Dermis blood vessel endothelial cell (primary cell): Measurements from ENCODE around the gene PGA3. TPM values are rescaled to one million over a fixed set of nuclear protein-coding genes. Genes with fewer than 3 reads are reported as not detected.
"Not testable (repeated sequence)": the region's sequence is repeated elsewhere in the genome, so short reads cannot be mapped to it uniquely, and the experiment has no call there.

Source experiments
- DNase-seq: peaks from one replicate; pipeline ENCODE4 v3.0.0; 2010
- total RNA-seq: library from RNA; depleted of rRNA; stranded (reverse); fragments of >200 nt; gene quantifications from 2 replicates; pipeline ENCODE4 v1.2.3, GENCODE V29; 2014

The PGA3 gene
- total RNA-seq, 1 donor from 2014 or later, result not detected

- no peak for DNase-seq
Observed at GRCh38 chr11:61171907-61172306, 31.4 kb upstream of the PGA3 start.

DNA sequence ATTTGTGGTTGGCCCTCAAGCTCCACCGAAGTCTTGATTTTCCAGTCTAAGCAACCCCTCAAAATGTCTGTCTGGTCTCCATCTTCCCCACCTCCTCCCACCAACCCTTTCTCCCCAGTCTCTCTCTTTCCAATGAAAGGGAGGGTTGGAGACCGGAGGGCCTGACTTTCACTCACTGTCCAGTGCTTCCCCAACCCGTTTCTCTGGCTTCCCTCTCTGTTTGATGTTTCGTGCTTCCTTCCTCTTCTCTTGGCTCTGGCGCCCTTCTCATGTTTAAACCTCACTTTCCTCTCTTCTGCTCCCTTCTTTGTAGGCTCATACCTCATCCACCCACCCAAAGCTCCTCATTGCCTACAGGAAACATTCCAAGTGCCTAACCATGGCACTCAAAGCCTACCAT lies 31.0 kb upstream of the PGA3 start:
- no peak for DNase-seq

- no peak for DNase-seq
Observed at GRCh38 chr11:61172888-61173287, 30.4 kb upstream of the PGA3 start.

GRCh38 chr11:61173456-61173855 lies 29.9 kb upstream of the PGA3 start:
- peak; percentile 50 for DNase-seq

DNA sequence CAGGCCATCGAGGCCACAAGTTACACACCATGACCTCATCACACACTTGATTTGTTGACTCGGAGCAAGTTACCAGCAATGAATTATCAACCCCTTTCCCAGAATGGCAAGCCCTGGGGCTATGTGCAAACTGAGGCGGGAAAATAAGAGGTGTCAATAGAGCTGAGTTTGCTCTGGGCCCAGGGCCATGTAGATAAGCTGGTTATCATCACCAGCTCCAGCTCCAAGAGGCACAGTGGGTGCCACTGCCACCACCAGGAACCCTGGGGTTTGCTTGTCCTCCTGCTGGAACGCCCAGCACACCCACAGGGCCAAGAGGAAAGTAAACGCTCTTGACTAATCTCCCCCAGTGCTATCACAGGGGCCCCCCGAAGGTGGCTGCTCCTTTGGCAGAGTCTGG lies 29.0 kb upstream of the PGA3 start:
- no peak for DNase-seq

DNA sequence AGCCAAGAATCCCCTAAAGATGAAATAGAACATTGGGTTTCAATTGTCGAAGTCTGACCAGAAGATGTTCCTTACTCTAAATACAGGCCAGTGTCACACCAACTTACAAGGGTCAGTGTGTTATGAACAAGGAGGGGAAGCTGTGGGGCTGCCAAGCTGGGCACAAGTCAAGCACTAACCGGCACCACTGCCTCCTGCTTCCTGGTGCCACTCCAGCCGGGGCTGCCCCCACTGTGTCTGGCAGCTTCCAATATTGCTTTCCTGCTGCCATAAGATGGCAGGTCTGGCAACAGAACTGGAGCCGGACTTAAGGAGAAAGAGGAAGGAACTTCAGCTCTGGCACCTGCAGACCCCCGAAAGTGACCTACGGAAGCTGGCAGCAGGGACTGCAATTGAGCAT lies 28.4 kb upstream of the PGA3 start:
- DNase-seq, result no peak

DNA sequence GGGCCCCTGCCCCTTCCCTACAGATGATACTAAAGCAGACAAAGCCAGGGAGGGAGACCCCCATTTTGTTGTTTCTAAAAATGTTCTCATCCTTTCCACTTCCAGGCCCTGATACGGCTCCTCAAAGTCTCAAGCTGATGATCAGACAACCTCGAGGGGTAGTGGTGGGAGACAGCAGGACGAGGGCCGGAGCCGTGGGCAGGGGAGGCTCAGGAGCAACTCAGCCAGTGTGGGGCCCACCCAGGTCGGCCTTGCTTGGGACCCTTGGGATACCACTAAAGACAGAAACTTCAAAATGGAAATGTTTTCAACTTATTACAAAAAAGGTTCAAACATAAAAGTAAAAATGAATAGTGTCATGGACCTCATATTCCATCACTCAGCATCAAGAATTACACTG lies 26.9 kb upstream of the PGA3 start:
- no peak for DNase-seq

- DNase-seq, result not testable (repeated sequence)
Observed at GRCh38 chr11:61180205-61180604, 23.1 kb upstream of the PGA3 start.

DNA sequence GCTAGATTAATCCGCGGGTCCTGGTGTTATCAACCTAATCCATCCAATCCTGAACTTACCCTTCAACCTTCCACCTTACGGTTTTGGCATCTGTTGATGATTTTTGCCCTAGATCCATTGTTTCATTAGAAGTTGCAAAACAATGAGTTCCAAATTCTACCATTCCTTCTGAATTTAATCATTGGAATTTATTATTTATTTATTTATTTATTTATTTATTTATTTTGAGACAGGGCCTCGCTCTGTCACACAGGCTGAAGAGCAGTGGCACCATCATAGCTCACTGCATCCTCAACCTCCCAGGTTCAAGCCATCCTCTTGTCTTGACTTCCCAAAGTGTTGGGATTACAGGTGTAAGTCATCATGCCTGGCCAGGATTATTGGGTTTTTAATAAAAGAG lies 21.8 kb upstream of the PGA3 start:
- DNase-seq, result no peak

DNA sequence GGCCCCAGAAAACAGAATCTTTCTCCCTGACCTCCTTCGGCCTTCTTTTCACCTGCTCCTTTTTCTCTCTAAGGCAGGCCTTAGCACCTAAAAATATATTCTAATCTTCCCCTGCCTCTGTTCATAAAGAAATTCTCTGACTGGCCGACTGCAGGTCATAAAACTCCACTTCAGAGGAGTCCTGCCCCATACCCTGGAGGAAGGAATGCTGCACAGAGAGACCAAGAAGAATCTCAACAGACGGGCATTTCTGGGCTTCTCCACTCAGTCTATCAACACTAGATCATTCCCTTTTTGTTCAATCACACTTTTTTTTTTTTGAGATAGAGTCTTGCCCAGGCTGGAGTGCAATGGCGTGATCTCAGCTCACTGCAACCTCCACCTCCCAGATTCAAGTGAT lies 19.7 kb upstream of the PGA3 start:
- DNase-seq, result no peak

DNA sequence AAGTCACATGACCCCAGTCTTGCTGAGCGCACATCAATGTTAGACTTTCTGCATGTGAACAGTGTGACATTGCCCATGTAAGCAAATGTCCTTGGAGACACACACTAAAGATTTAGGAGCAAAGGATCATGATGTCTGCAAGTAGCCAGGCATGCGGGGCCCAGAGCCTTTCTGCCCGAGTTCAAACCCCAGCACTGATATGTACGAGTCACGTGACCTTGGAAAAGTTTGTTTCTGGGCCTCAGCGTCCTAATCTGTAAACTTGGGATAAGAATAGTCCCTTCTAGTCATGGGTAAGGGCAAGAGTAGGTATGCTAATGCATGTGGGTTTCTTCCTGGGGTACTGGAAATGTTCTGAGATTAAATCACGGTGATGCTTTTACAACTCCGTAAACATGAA lies 16.8 kb upstream of the PGA3 start:
- DNase-seq, result no peak

- DNase-seq, result peak; percentile 90
Observed at GRCh38 chr11:61187505-61188130, 15.7 kb upstream of the PGA3 start.

GRCh38 chr11:61189933-61190332 lies 13.4 kb upstream of the PGA3 start:
- DNase-seq, result no peak

- DNase-seq, result no peak
Observed at GRCh38 chr11:61193596-61193995, 9.7 kb upstream of the PGA3 start.

DNA sequence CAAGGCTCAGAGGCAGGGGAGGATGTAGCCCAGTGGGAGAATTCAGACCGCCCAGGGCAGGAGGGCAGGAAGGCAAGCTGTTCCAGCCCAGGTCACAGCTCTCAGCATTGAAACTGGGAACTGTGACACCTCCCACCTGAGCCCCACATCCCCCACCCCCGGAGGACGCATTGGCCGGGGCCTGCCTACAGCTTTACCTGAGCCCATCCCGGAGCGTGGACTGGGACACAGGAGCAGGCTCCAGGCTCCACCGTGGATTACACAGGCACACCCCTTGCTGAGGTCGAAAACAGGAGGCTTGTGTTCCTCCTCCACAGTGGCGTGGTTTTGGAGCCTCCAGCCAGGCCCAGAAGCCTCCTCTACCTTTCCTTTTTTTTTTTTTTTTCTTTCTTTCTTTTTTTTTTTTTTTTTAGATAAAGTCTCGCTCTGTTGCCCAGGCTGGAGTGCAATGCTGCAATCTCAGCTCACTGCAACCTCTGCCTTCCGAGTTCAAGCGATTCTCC lies 9.1 kb upstream of the PGA3 start:
- no peak for DNase-seq

- no peak for DNase-seq
Observed at GRCh38 chr11:61194981-61195695, 8.2 kb upstream of the PGA3 start.

GRCh38 chr11:61195719-61196118 lies 7.6 kb upstream of the PGA3 start:
- no peak for DNase-seq

DNA sequence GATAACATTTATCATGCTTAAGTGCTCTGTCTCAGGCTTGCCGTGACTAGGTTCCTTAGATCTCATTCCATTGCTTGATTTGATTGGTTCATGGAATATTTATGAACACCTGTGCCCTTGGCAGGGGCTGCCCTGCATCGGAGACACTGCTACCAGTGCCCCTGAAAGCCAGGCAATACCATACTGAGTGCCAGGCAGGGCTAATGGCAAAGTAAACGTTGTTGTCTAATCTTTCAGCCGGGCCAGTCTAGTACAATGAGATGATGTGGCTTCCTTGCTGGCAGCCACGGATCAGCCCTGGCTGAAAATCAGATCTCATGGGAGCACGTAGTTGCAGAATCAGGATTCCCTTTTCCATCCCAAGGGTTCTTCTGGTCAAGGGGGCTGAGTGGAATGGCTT lies 5.0 kb upstream of the PGA3 start:
- DNase-seq, result no peak

DNA sequence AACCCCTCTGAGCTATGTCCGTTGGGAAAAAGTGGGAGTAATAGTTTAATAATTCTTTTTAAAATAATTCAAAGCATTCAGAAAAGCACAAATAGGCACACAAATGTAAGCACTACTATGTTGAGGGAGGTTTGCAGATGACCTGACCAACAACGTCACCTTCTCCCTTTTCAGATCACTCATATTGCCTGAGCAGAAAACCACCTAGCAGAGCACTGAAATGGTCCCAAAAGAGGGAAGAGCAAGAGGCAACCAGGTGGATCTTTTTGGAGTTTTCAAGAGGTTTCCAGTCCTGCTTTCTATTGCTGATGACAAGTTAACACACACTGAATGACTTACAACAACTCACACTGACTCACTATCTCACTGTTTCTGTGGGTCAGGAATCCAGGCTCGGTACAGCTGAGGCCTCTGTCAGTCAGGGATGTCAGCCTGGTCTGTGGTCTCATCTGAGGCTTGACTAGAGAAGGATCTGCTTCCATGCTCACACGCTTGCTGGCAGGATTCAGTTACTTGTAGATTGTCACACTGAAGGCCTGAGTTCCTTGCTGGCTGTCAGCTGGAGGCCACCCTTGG lies 4.3 kb upstream of the PGA3 start:
- no peak for DNase-seq

DNA sequence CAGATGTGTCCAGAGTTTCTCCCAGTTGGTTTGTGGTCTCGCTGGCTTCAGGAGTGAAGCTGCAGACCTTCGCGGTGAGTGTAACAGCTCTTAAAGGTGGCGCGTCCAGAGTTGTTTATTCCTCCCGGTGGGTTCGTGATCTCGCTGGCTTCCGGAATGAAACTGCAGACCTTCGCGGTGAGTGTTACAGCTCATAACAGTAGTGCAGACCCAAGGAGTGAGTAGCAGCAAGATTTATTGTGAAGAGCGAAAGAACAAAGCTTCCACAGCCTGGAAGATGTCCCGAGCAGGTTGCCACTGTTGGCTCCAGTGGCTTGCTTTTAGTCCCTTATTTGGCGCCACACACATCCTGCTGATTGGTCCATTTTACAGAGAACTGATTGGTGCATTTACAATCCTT lies 1.8 kb upstream of the PGA3 start:
- no peak for DNase-seq

DNA sequence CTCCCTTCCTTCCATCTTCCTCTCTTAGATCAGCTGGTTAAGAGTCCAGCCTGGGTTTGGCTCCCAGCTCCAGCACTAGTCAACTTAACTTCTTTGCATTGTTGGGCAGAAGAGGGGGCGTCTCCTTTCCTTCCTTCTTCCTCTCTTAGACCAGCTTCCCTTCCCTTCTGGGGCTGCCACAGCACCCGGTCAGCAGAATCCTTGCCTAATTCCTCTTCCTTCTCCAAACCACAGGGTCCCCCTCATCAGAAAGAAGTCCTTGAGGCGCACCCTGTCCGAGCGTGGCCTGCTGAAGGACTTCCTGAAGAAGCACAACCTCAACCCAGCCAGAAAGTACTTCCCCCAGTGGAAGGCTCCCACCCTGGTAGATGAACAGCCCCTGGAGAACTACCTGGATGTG lies 558 bp downstream of the PGA3 start:
- not testable (repeated sequence) for DNase-seq

DNA sequence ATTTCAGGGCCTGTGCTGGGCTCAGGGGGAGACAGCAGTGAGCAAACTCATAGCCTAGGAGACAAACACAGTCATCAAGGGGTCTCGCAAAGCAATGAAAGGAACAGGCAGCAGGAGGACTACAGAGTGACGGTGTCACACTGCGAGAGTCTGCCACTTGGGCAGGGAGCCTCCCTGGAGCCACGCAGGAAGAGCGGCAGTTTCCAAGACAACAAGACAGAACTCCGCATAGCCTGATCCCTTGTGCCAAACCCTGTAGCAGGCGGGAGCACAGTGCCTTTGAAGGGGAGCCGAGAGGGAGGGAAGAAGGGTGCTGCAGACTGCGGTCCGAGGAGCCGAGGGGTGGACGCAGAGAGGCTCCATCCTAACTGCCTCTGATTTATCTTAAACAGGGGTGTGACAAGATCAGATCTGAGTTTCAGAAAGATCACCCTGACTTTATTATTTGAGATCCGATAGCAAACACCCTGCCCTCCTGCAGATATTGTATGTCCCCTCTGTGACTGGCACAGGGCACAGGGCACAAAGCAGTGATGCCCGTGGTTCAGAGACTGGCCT lies 1.3 kb downstream of the PGA3 start:
- DNase-seq, result not testable (repeated sequence)

- DNase-seq, result not testable (repeated sequence)
Observed at GRCh38 chr11:61207636-61208310, 4.5 kb downstream of the PGA3 start.
